GM11168 (cell line): ENCODE results near the gene BMAL1.

ENCODE experiments used
- in situ Hi-C: fragments of 300-500 bp; cut with MboI; formaldehyde crosslinking; loops from one replicate; pipeline ENCODE4 v1.12.0; 2022; ENCODE audit warnings: low sequenced_read_pairs; ENCODE audit not compliant: unreplicated experiment

Gene BMAL1

GRCh38 chr11:13260201-13260962 is 17.2 kb upstream of the BMAL1 start:
- in situ Hi-C loops = no loop called here

DNA sequence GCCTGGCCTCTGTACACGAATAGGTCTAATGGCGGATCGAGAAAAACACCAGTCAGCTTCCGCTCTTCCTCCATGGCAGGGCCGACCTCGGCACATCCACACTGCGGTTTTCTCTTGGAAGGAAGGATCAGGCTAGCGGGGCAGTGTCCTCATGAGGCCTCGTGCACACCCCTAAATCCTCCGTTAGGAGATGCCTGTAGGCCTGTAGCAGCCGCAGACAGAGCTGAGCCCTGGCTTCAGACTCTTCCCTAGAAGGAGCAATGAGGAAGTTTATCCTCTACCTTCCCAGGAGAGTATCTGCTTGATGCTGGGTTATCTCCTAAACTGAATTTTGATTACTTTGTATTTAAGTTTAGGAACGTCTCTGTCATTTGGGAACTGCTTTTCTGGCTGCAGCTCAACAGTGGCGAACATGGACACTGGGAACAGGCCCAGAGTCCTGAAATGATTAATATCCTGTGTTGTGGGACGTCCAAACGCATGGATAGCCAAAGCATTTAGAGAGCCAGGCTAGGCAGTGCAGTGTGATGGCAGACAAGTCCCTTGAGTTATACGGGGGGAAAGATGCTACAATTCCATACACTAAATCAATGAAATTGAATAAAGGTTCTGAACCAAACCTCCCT is 16.5 kb upstream of the BMAL1 start:
- in situ Hi-C loops = no loop called here

GRCh38 chr11:13261591-13262061 is 16.0 kb upstream of the BMAL1 start:
- in situ Hi-C loops = no loop called here

GRCh38 chr11:13262096-13262495 is 15.5 kb upstream of the BMAL1 start:
- in situ Hi-C loops = no loop called here

- in situ Hi-C loops = no loop called here
Observed at GRCh38 chr11:13268791-13269190, 8.8 kb upstream of the BMAL1 start.

- in situ Hi-C loops = no loop called here
Observed at GRCh38 chr11:13269775-13270174, 7.8 kb upstream of the BMAL1 start.

DNA sequence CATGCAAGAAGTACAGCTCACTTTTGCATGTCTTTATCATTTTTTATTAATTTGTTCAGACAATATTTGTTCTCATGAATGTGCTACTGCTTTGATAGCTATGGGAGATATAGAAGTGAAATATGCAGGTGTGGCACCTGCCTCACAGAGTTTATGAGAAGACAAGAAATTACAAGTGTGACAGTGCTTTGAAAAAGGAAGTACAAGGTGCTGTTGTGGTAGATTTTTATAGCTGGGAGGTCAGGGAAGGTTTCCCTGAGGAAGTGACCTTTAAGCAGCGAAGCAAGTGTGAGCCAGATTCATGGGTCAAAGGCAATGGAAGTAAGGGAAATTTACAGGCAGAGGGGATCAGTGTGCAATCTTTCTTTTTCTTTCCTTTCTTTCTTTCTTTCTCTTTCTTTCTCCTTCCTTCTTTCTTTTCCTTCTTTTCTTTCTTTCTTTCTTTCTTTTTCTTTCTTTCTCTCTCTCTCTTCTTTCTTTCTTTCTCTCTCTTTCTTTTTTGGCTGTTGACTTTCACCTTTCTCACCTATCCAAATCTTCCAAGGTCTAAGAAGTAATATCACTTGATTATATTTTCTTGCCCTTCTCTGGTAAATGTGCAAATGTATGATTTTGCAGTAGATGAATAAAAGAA is 6.4 kb upstream of the BMAL1 start:
- in situ Hi-C loops = no loop called here

GRCh38 chr11:13276454-13276831 is 1.1 kb upstream of the BMAL1 start:
- in situ Hi-C loops = no loop called here

GRCh38 chr11:13276832-13277767 is 490 bp upstream of the BMAL1 start:
- in situ Hi-C loops = no loop called here

GRCh38 chr11:13278609-13279486 is 1.3 kb downstream of the BMAL1 start:
- in situ Hi-C loops = no loop called here

DNA sequence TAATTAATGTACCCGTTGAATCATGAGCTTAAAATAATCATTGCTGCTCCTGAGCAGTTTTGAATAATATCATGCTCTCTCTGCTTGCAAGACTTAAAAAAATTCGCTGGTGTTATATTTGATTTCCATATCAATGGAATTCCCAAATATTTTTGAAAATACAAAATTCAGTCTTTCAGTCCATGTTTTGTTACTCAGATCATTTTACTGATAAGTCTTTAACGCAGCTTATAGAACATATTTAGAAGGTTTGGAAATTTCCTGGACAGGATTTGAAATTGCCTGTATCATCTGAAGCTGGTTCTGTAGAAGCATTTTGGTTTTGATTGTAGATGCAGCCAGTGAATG is 1.9 kb downstream of the BMAL1 start:
- in situ Hi-C loops = no loop called here

- in situ Hi-C loops = no loop called here
Observed at GRCh38 chr11:13280092-13280722, 2.6 kb downstream of the BMAL1 start.

DNA sequence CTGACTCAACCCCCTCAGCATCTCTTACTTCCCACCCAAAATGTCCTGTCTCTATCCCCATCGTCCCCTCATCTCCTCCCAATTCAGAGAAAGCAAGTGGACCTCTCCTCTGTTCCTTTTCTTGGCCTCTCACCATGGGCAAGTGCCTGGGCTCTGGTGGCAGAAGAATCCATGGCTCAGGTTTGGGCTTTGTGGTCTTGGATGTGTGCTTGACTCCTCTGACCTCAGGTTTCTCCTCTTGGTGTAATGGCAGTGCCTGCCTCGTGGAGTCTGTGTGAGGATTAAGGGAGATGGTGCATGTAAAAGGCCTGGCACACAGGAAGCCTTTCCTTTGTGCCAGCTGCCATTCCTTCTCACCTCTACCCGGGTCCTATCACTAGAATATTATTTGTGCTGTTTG is 3.2 kb downstream of the BMAL1 start:
- in situ Hi-C loops = no loop called here

DNA sequence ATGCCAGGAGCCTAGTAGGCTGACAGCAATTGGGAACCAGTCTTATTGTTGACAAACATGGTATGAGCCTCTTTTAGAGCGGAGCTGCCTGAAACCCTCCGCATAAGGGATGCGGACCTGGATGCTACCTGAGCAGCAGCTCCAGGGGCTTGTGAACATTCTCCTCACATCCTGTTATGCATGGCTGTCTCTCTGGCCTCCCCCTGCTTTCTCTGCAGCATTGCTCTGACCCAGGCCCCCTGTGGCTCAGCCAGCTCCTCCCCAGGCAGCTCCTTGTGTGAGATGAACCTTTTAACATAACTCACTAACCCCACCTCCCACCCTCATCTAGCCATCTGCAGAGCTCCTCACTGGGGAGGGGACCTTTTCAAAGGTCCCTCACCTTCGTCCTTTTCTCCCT is 6.0 kb downstream of the BMAL1 start:
- in situ Hi-C loops = no loop called here

GRCh38 chr11:13284776-13285588 is 7.4 kb downstream of the BMAL1 start:
- in situ Hi-C loops = no loop called here

DNA sequence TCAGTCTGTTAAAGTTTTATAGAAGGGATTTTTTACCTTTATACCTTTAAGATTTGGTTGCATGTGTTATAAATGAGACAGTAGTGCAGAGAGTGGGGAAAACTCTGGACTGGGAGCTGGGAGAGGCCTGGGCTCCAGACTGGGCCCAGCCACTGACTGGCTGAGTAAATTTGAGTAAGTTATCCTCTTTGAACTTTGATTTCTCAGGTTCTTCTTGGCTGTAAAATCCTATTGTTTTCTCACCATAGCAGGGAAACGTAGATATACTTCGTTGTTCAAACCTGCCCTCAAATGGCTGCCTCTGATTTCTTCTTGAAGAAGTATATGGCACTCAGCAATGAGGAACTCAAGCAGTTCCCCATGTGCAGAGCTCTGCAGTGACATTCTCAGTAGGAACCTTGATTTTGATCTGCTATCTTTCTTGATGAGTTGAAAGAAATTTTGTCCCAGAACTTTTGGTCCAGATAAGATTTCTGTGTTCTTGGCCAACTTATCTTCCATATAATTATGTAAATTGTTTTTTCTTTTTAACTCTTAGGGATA is 8.8 kb downstream of the BMAL1 start:
- in situ Hi-C loops = no loop called here

GRCh38 chr11:13287036-13287435 is 9.4 kb downstream of the BMAL1 start:
- in situ Hi-C loops = no loop called here

DNA sequence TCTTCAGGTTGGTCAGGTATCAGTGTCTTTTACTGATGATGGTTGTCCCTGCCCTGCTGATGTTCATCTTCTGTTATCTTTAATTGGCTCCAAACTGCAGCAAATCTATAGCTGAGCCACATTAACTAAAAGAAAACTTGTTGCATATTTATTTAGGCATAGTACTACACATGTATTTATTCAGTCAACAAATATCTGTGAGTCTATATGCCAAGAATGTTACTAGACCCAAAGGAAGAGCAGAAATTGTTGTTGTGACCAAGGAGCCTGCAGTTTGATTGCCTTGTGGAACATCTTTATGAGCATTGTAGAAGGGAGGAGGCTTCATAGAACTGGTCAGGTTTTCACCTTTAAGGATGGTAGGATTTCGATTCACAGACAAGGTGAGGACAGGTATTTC is 10.1 kb downstream of the BMAL1 start:
- in situ Hi-C loops = no loop called here
